Measurements from ENCODE around the gene KRTAP4-2. TPM values are rescaled to one million over a fixed set of nuclear protein-coding genes. Genes with fewer than 3 reads are reported as not detected.

KRTAP4-2 gene
- total and polyA plus RNA-seq, 10 of the 15 experiments (the other 5 are each of a cell fraction or from before 2014, with no cell fraction given) = not detected

DNA sequence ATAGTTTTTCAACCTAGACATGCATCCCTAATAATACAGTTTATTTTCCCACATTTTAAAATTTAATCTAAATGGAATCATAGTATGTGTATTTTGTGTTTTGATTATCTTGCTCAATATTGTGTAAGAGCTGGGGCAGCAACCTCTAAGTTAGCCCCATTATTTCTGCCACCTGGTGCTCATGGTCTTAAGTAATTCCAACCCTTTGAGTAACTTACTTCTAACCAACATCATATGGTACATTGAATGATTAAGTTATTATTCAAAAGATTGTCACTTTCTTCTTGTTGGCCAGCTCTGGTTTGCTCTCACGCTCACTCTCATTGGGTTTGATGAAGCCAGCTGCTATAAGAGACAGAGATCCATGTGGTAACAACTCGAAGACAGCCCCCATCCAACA is 6.1 kb downstream of the KRTAP4-2 start:
- no peak for FAIRE-seq
- no peak overlapping the region for H3K4me3 ChIP-seq
- ChIA-PET CTCF (no interaction called here), SMC1A (ENCODE audit: uncharacterized antibody, unreplicated experiment) (no interaction called here), RAD21 (ENCODE audit: unreplicated experiment) (no interaction called here), POLR2A (no interaction called here)
- no peak for ATAC-seq
- no peak for DNase-seq (ENCODE audit: low read depth, low spot score)
- TF ChIP-seq, protein P1, sequence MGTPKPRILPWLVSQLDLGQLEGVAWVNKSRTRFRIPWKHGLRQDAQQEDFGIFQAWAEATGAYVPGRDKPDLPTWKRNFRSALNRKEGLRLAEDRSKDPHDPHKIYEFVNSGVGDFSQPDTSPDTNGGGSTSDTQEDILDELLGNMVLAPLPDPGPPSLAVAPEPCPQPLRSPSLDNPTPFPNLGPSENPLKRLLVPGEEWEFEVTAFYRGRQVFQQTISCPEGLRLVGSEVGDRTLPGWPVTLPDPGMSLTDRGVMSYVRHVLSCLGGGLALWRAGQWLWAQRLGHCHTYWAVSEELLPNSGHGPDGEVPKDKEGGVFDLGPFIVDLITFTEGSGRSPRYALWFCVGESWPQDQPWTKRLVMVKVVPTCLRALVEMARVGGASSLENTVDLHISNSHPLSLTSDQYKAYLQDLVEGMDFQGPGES (IDR thresholded peaks at IDR 0.05) = no peak
- TF ChIP-seq EED (IDR thresholded peaks at IDR 0.05; ENCODE audit: low read depth) = no peak
- TF ChIP-seq MYB (IDR thresholded peaks at IDR 0.05; ENCODE audit: borderline replicate concordance, low read depth, low read length) = no peak
- no peak for TF ChIP-seq SIX5 (IDR thresholded peaks at IDR 0.05; ENCODE audit: low read depth, low read length, severe bottlenecking)
- TF ChIP-seq RUNX3 (IDR thresholded peaks at IDR 0.05; ENCODE audit: low read length) = no peak
- no peak for TF ChIP-seq PAX8 (IDR thresholded peaks at IDR 0.05)
- no peak for TF ChIP-seq HDAC2 (IDR thresholded peaks at IDR 0.05)
- no peak for TF ChIP-seq RB1 (IDR thresholded peaks at IDR 0.05; ENCODE audit: borderline replicate concordance)
- TF ChIP-seq, protein P2, sequence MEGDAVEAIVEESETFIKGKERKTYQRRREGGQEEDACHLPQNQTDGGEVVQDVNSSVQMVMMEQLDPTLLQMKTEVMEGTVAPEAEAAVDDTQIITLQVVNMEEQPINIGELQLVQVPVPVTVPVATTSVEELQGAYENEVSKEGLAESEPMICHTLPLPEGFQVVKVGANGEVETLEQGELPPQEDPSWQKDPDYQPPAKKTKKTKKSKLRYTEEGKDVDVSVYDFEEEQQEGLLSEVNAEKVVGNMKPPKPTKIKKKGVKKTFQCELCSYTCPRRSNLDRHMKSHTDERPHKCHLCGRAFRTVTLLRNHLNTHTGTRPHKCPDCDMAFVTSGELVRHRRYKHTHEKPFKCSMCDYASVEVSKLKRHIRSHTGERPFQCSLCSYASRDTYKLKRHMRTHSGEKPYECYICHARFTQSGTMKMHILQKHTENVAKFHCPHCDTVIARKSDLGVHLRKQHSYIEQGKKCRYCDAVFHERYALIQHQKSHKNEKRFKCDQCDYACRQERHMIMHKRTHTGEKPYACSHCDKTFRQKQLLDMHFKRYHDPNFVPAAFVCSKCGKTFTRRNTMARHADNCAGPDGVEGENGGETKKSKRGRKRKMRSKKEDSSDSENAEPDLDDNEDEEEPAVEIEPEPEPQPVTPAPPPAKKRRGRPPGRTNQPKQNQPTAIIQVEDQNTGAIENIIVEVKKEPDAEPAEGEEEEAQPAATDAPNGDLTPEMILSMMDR (IDR thresholded peaks at IDR 0.05 in 2 of 3, conservative IDR thresholded peaks at IDR 0.05 in 1 of 3; ENCODE audit: control insufficient read depth in 2 of 3, extremely low read depth in 1 of 3, insufficient read depth in 1 of 3, low read depth in 3 of 3, low read length in 3 of 3) = no peak
- no peak for TF ChIP-seq RFX5 (IDR thresholded peaks at IDR 0.05; ENCODE audit: low read depth, low read length)
- no peak for TF ChIP-seq BRCA1 (IDR thresholded peaks at IDR 0.05; ENCODE audit: low read depth, low read length)
- TF ChIP-seq, protein P3, sequence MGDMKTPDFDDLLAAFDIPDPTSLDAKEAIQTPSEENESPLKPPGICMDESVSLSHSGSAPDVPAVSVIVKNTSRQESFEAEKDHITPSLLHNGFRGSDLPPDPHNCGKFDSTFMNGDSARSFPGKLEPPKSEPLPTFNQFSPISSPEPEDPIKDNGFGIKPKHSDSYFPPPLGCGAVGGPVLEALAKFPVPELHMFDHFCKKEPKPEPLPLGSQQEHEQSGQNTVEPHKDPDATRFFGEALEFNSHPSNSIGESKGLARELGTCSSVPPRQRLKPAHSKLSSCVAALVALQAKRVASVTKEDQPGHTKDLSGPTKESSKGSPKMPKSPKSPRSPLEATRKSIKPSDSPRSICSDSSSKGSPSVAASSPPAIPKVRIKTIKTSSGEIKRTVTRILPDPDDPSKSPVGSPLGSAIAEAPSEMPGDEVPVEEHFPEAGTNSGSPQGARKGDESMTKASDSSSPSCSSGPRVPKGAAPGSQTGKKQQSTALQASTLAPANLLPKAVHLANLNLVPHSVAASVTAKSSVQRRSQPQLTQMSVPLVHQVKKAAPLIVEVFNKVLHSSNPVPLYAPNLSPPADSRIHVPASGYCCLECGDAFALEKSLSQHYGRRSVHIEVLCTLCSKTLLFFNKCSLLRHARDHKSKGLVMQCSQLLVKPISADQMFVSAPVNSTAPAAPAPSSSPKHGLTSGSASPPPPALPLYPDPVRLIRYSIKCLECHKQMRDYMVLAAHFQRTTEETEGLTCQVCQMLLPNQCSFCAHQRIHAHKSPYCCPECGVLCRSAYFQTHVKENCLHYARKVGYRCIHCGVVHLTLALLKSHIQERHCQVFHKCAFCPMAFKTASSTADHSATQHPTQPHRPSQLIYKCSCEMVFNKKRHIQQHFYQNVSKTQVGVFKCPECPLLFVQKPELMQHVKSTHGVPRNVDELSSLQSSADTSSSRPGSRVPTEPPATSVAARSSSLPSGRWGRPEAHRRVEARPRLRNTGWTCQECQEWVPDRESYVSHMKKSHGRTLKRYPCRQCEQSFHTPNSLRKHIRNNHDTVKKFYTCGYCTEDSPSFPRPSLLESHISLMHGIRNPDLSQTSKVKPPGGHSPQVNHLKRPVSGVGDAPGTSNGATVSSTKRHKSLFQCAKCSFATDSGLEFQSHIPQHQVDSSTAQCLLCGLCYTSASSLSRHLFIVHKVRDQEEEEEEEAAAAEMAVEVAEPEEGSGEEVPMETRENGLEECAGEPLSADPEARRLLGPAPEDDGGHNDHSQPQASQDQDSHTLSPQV (IDR thresholded peaks at IDR 0.05) = no peak
- TF ChIP-seq ZSCAN29 (IDR thresholded peaks at IDR 0.05) = no peak
- TF ChIP-seq JUNB (IDR thresholded peaks at IDR 0.05) = no peak
- TF ChIP-seq ZNF24 (IDR thresholded peaks at IDR 0.05) = no peak
- TF ChIP-seq JUND (IDR thresholded peaks at IDR 0.05; ENCODE audit: low read depth, low read length) = no peak
- TF ChIP-seq HDAC6 (IDR thresholded peaks at IDR 0.05; ENCODE audit: unreplicated experiment) = no peak
- no peak for TF ChIP-seq MXI1 (IDR thresholded peaks at IDR 0.05; ENCODE audit: low read depth, low read length)
- no peak for TF ChIP-seq NFYB (IDR thresholded peaks at IDR 0.05; ENCODE audit: insufficient read depth, low read depth, low read length)
- no peak for TF ChIP-seq NBN (IDR thresholded peaks at IDR 0.05)
- no peaks in the 10 kb centered on the region for H4K20me1 ChIP-seq (ENCODE audit: control insufficient read depth, insufficient read depth)
- no peak overlapping the region for H3K4me2 ChIP-seq (ENCODE audit: control insufficient read depth, insufficient read depth)
- no peak overlapping the region for H3K27ac ChIP-seq (ENCODE audit: control insufficient read depth, insufficient read depth)
- H3K4me1 ChIP-seq (ENCODE audit: control insufficient read depth, insufficient read depth, low read length) = peaks cover 3% of the 10 kb centered on the region; the same call in 1 of the 2 replicates
- H3K9ac ChIP-seq (ENCODE audit: control insufficient read depth, insufficient read depth, low read length) = no peak overlapping the region
- no peak overlapping the region for H2AFZ ChIP-seq (ENCODE audit: control insufficient read depth, low read depth, low read length)
- WGBS (ENCODE audit: insufficient coverage, insufficient replicate concordance, low lambda C conversion rate, missing lambda C conversion rate) = 4% methylated on average over 2 of the region's 2 CpGs
- no peaks in the 10 kb centered on the region; a peak in 1 of 4 replicates for H3K27me3 ChIP-seq (replicated peaks in 1 of 2; ENCODE audit: control insufficient read depth in 2 of 2, insufficient read depth in 2 of 2, low read length in 1 of 2)
- intact Hi-C loops (cut with micrococcal nuclease; ENCODE audit: unreplicated experiment) (no loop called here), in situ Hi-C loops (cut with MboI) (no loop called here)
- no peaks in the 10 kb centered on the region for H3K36me3 ChIP-seq (ENCODE audit: control insufficient read depth in 2 of 2, insufficient read depth in 2 of 2, low read length in 1 of 2)
- no peaks in the 10 kb centered on the region for H3K79me2 ChIP-seq (ENCODE audit: control insufficient read depth, insufficient read depth, low read length)
- BruUV-seq (replicated peaks) = no TSS peak
- H3K9me3 ChIP-seq (replicated peaks; ENCODE audit: control insufficient read depth, insufficient read depth, low read length) = no peaks in the 10 kb centered on the region
